ENCODE results near the gene KDM4B.

GRCh38 chr19:4930664-4931063 lies 38.2 kb upstream of the KDM4B start:
- TF ChIP-seq SUPT20H (IDR thresholded peaks at IDR 0.05; ENCODE audit: borderline replicate concordance, control insufficient read depth, low read depth, low read length) (no peak), CTCF (IDR thresholded peaks at IDR 0.05 in 2 of 3, conservative IDR thresholded peaks at IDR 0.05 in 1 of 3; ENCODE audit: control insufficient read depth in 2 of 3, extremely low read depth in 1 of 3, insufficient read depth in 1 of 3, low read depth in 3 of 3, low read length in 3 of 3) (no peak), SPI1 (IDR thresholded peaks at IDR 0.05; ENCODE audit: borderline replicate concordance, insufficient read depth, low read depth, low read length) (no peak), EP300 (IDR thresholded peaks at IDR 0.05; ENCODE audit: borderline replicate concordance in 1 of 2, control insufficient read depth in 1 of 2, low read depth in 2 of 2, low read length in 2 of 2) (no peak), POLR2A (IDR thresholded peaks at IDR 0.05; ENCODE audit: low read depth, low read length) (no peak), RAD21 (IDR thresholded peaks at IDR 0.05; ENCODE audit: insufficient read depth, low read depth, low read length) (no peak)

All from GM12878 (cell line).